GM18511 (cell line): Measurements from ENCODE around the gene APH1A.
"Not testable (repeated sequence)": the region's sequence is repeated elsewhere in the genome, so short reads cannot be mapped to it uniquely, and the experiment has no call there.

Experiments used
- ATAC-seq: cut with Tn5 transposase; IDR thresholded peaks from one replicate; pipeline ENCODE4 v1.9.1; 2021; ENCODE audit warnings: mild to moderate bottlenecking, moderate library complexity; ENCODE audit not compliant: unreplicated experiment

Gene APH1A

GRCh38 chr1:150234566-150235293 lies 34.1 kb downstream of the APH1A start:
- peak; percentile 46 for ATAC-seq

- ATAC-seq, result no peak
Observed at GRCh38 chr1:150234309-150234565, 34.6 kb downstream of the APH1A start.

GRCh38 chr1:150233359-150234308 lies 35.2 kb downstream of the APH1A start:
- ATAC-seq, result no peak

GRCh38 chr1:150232921-150233320 lies 35.9 kb downstream of the APH1A start:
- not testable (repeated sequence) for ATAC-seq

- ATAC-seq, result not testable (repeated sequence)
Observed at GRCh38 chr1:150228246-150228645, 40.6 kb downstream of the APH1A start.

- no peak for ATAC-seq
Observed at GRCh38 chr1:150227228-150227627, 41.6 kb downstream of the APH1A start.

- no peak for ATAC-seq
Observed at GRCh38 chr1:150226486-150226885, 42.3 kb downstream of the APH1A start.

- ATAC-seq, result no peak
Observed at GRCh38 chr1:150225546-150225945, 43.3 kb downstream of the APH1A start.

GRCh38 chr1:150224983-150225382 lies 43.8 kb downstream of the APH1A start:
- no peak for ATAC-seq

- ATAC-seq, result no peak
Observed at GRCh38 chr1:150221552-150221951, 47.3 kb downstream of the APH1A start.

- not testable (repeated sequence) for ATAC-seq
Observed at GRCh38 chr1:150215855-150216254, 53.0 kb downstream of the APH1A start.
